PFSK-1 (cell line): Measurements from ENCODE around the gene MPP2.

Source experiments
- FOXP2 ChIP-seq: optimal IDR thresholded peaks from 2 replicates; pipeline ENCODE3; 2011; ENCODE audit warnings: borderline replicate concordance, control low read depth, inconsistent platforms; ENCODE audit not compliant: insufficient read depth; ENCODE audit errors: extremely low read length, extremely low read depth
- POLR2AphosphoS5 ChIP-seq: IDR thresholded peaks from 2 replicates; pipeline ENCODE4 v1.6.1; 2012; ENCODE audit warnings: low read depth, mild to moderate bottlenecking, control low read depth, low read length, moderate library complexity
- REST ChIP-seq, 2 experiments: IDR thresholded peaks; 2 replicates each; pipeline versions ENCODE4 v1.6.1 to v1.8.0; 2011 to 2012; ENCODE audit warnings: low read depth in 2 of 2, low read length in 2 of 2, control low read depth in 1 of 2, inconsistent platforms in 1 of 2, mild to moderate bottlenecking in 1 of 2, moderate library complexity in 1 of 2; ENCODE audit not compliant: insufficient read depth in 1 of 2
- SIN3A ChIP-seq: IDR thresholded peaks from 2 replicates; pipeline ENCODE4 v1.6.1; 2012; ENCODE audit warnings: mild to moderate bottlenecking, low read length, moderate library complexity, borderline replicate concordance; ENCODE audit not compliant: insufficient read depth
- TAF1 ChIP-seq: IDR thresholded peaks from 2 replicates; pipeline ENCODE4 v1.6.1; 2012; ENCODE audit warnings: low read length, control low read depth, borderline replicate concordance; ENCODE audit not compliant: insufficient read depth

MPP2 gene

DNA sequence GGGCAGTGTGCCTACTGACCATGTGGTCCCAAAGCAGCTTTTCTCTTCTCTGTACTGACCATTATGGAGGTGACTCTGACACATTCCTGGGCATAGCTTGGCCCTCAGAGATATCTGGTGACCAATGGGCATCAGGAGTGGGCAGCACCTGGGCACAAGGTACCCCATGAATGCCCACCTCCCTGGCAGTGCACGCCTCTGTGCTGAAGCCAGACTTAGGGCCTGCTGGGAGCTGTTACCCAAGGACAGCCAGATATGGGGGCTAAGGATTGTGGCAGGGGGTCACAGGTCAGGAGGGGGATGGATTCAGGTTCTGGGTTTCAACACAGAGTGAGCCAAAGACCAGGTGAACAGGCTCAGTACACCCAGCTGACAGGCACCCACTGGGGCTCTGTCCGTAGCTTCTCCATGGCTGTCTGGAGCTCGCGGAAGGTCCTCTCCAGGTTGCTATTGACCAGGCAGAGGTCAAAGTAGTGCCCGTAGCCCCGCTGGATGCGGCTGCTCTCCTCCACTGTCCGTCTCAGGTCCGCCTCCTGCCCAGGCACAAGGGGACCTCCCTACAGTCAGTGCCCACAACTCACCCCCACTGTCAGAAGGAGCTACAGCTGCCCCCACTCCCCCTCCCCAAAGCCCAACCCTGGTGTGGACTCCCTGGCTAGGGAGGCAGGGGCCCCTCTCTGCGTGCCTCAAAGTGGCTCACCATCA is 29.7 kb downstream of the MPP2 start:
- TF ChIP-seq POLR2AphosphoS5 (no peak), TAF1 (no peak), FOXP2 (no peak), REST (IDR thresholded peaks at IDR 0.05; ENCODE audit: insufficient read depth in 1 of 2, low read depth in 2 of 2, low read length in 2 of 2) (no peak)

- TF ChIP-seq REST (IDR thresholded peaks at IDR 0.05; ENCODE audit: insufficient read depth in 1 of 2, low read depth in 2 of 2, low read length in 2 of 2) (no peak), SIN3A (no peak), TAF1 (no peak), FOXP2 (no peak), POLR2AphosphoS5 (no peak)
These were observed 30.3 kb downstream of the MPP2 start for GRCh38 chr17:43877031-43877430.

- TF ChIP-seq TAF1 (no peak), REST (IDR thresholded peaks at IDR 0.05; ENCODE audit: insufficient read depth in 1 of 2, low read depth in 2 of 2, low read length in 2 of 2) (no peak), SIN3A (no peak), POLR2AphosphoS5 (no peak), FOXP2 (no peak)
These were observed 31.7 kb downstream of the MPP2 start for GRCh38 chr17:43875476-43876147.

DNA sequence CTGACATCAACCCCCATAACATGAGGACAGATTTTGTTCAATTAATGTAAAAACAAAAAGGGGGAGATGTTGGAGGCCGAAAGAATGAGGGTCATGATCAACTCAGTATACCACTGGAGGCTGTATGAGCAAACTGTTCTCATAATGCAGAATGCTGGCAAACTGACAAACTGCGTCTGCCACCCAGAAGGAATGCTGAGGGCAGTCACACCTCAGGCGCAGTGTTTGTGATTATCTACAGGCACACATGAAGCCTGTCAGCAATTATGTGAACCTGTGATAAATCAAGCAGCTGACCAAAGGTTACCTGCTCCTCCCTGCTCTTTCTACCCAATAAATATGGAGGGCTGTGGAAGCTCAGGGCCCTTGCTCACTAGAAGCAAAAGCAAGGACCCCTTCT is 33.0 kb downstream of the MPP2 start:
- TF ChIP-seq POLR2AphosphoS5 (no peak), TAF1 (no peak), FOXP2 (no peak), REST (IDR thresholded peaks at IDR 0.05; ENCODE audit: insufficient read depth in 1 of 2, low read depth in 2 of 2, low read length in 2 of 2) (no peak), SIN3A (no peak)

- TF ChIP-seq REST (IDR thresholded peaks at IDR 0.05; ENCODE audit: insufficient read depth in 1 of 2, low read depth in 2 of 2, low read length in 2 of 2), result no peak
- TF ChIP-seq FOXP2, result no peak
- TF ChIP-seq POLR2AphosphoS5, result no peak
- TF ChIP-seq TAF1, result no peak
- TF ChIP-seq SIN3A, result no peak
These were observed 33.5 kb downstream of the MPP2 start for GRCh38 chr17:43873815-43874214.
